GM19043 (cell line): ENCODE data around the gene CD34.

Source experiments
- ATAC-seq: cut with Tn5 transposase; IDR thresholded peaks from one replicate; pipeline ENCODE4 v1.9.1; 2021; ENCODE audit warnings: low read depth; ENCODE audit not compliant: unreplicated experiment

CD34 gene

DNA sequence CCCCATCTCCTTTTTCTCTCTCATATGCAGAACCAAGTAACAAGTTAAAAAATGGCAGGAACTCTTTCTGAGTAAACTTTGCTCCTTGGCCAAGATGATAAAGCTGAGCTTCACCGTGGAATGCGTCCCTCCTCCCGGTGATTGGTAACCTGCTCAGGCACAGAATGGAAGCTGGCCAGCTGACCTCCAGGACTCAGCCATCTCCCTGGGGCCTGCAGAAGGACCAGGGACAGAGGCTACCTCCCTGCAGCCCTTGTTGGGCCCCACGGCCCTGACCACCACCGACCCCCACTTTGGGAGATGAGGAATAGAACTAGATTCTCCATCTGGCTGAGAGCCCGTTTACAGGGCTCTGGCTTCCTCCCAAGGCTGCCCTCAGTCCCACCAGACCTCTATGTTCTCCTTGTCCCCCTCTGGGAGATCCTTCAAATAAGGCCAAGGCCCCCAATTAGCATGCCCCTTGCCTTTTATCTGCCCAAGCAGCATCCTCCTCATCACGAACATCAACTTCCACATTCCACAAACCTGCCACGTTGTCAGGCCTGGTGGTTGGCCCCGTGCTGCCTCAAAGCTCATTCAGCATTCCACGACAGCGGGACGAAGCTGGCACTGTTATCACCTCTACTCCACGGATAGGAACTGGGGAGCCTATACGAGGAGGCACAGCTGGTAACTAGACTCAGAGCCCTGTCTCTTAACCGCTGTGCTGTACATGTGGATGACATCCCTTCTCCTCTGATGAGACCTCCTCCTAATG lies 74.2 kb downstream of the CD34 start:
- ATAC-seq = no peak

DNA sequence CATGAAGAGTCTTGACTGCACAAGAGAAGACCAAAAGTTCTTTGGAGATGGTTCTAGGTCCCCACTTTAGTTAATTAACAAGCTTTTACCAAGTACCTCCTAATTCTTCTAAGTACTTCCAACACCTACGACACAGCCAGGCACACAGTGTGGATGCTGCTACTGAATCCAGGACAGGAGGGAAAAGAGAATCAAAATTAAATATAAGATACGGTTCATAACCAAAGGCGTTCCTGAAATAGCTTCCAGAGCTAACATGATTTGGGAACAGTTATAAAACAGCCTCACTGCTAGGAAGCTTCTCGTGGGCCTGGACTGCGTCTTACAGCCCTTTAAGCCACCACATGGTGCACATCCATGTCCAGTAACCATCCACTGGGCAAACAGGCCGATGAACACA lies 75.0 kb downstream of the CD34 start:
- ATAC-seq = no peak

DNA sequence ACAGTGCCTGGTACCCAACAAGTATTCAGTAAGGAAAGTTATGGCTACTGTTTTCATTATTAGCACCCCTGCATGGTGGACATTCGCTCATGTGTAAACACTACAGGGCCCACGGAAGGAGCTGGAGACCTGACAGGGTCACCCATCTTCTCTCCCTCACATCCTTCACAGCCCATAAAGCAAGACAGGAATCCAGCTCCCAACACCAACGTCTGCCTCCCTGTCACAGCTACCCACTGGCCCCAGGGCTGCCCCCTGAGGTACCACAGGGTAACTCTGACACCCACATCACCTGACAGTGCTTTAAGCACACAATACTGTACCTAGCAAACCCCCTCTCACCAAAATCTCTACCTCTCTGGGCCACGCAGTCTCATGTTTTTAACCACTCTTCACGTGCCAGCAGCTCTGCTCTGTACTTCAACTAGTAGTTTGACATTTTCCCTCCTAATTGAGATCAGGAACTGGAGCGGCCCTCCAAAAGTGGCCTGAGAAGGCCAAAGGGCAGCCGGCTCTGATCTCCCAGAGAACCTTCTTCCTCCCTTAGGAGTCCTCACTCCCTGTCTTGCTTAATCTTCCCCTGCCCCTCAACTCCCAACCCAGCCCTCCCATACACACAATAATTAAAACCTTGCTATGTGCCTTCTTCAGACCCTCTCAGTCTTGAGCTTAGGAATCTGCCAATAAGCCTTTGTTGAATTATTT lies 76.8 kb downstream of the CD34 start:
- ATAC-seq = no peak

DNA sequence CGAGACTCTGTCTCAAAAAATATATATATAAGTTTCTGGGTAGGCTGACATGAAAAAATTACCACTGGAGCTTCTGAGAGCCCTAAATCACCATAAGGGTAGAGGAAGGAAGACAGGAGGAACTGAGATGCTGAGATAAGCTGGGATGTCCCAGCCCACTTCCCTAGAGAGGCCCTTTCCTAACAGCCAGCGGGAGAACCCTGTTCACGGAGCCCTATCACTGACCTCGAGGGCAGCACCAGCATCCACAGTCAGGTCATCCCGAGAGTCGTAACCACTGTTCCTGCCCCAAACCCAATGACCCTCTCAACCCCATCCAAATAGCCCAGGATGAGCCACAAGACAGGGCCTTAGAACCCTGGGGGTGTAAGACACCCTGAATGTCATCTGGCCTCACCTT lies 77.5 kb downstream of the CD34 start:
- ATAC-seq = no peak

DNA sequence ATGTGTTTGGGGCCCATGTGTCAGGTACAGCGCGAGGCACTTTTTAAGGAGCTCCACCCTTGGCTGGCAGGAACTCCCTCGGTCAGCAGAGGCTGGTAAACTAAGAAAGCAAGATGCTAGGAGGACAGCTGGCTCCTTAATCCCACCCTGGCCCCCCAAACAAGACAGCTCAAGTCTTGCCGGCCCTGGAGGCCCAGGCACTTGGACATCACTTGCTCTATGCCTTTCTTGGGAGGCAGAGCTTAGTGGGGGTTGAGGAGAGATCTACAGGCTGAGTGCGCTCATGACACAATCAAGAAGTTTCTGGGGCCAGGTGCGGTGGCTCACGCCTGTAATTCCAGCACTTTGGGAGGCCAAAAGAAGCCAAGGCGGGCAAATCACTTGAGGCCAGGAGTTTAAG lies 78.1 kb downstream of the CD34 start:
- no peak for ATAC-seq

DNA sequence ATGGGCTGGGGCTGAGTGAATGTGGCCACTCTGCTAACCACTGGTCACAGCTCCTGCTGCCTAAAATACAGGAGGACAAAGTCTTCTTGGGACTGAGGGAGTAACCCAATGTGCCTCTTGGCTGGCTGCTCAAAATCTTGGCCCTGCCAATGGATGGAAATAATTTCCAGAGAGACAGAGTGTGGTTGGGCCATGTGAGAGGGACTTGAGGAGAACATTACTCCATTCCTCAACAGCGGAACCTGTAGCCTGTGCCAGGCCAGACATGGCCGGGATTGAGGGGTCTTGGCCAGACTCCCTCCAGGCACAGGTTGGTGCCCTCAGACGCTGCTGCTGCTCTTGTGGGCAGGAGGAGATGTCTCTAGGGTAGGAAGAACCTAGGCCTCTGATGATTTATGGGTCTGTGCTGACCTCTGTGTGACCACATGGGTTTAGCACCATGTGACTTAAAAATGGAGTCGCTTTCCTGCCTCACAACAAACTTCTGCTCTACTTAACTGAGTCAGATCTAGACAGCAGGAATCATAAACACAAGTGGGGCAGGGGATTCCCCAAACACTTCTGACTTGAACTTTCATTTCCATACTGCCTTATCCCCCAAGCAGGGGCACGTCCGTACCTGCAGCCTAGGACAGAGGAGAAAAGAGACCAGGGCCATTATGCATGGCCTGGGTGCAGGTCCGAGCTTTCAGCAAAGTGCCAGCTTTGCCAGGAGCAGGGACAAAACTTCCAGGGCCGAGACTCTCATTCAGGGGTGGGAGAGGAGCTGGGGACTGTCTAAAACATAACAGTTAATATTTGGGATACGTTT lies 79.2 kb downstream of the CD34 start:
- ATAC-seq = peak; percentile 81
